ENCODE data around the gene AK9. TPM values are rescaled to one million over a fixed set of nuclear protein-coding genes. Genes with fewer than 3 reads are reported as not detected.

The AK9 gene
- total and polyA plus RNA-seq, 10 of the 15 experiments (the other 5 are each of a cell fraction or from before 2014, with no cell fraction given) = 2.1 to 7.4 (median 4.2) TPM

DNA sequence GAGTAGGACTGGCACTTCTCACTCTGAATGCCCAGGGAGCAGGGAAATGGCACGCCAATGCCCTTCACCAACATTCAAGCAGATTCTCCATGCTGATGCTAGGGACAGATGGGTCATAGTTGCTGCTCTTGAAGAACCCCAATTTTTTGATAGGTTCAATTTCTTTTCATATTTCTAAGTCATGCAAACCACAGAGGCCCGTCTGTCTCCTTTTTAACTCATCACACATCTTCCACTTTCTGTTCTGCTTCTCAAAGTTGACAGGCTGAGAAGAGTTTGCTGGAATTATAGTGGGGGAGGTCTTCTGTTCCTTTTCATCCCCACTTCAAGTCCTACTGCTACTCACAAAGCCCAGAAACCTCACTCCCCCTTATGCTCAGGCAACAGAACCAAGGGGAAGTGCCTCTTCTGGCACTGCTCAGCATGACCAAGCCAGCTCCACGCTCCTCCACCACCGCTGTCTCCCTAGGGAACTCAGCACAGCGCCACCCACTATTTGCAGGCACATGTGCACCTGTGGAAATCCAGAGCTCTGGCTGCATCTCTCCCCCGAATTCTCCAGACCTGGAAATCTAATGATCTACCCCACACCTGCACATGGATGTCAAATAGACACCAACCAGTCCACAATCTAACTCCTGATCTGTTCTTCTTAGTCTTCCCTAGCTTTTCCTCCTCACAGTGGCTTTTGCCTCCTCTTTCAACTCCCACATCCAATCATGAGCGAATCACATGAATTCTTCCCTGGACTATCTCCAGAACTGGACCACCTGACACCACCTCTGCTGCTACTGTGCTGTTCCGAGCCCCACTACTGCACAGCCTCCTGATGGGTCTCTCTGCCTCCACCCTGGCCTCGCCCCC is 218.6 kb downstream of the AK9 start:
- no TSS peak for BruUV-seq (replicated peaks)
- Histone ChIP-seq H3K4me1 (ENCODE audit: control insufficient read depth, insufficient read depth, low read length) (peaks cover 28% of the 10 kb centered on the region), H3K4me2 (ENCODE audit: control insufficient read depth, insufficient read depth) (peak overlapping the region; percentile 83), H3K9ac (ENCODE audit: control insufficient read depth, insufficient read depth, low read length) (no peak overlapping the region), H3K27me3 (replicated peaks in 1 of 2; ENCODE audit: control insufficient read depth in 2 of 2, insufficient read depth in 2 of 2, low read length in 1 of 2) (no peaks in the 10 kb centered on the region), H3K27ac (ENCODE audit: control insufficient read depth, insufficient read depth) (peak overlapping the region; percentile 62), H3K4me3 (peak overlapping the region; percentile 39; the same call in 1 of the 2 replicates), H4K20me1 (ENCODE audit: control insufficient read depth, insufficient read depth) (no peaks in the 10 kb centered on the region; the same call in 1 of the 2 replicates), H3K79me2 (ENCODE audit: control insufficient read depth, insufficient read depth, low read length) (peaks cover 43% of the 10 kb centered on the region), H2AFZ (ENCODE audit: control insufficient read depth, low read depth, low read length) (no peak overlapping the region), H3K9me3 (replicated peaks; ENCODE audit: control insufficient read depth, insufficient read depth, low read length) (no peaks in the 10 kb centered on the region), H3K36me3 (ENCODE audit: control insufficient read depth in 2 of 2, insufficient read depth in 2 of 2, low read length in 1 of 2) (peaks cover 12 to 24% of the 10 kb centered on the region in 2 experiments)
- SMC1A ChIA-PET (ENCODE audit: uncharacterized antibody, unreplicated experiment) = interaction anchor here (0.8 to 3.0 kb wide), 4 partner anchors 8 to 13 kb away, joined by 3 to 16 read pairs (median 8); partner anchors contain the start of gene ZBTB24
- RAD21 ChIA-PET (ENCODE audit: unreplicated experiment) = interaction anchor here (1.6 to 2.5 kb wide), 3 partner anchors 12 to 19 kb away, joined by 4 to 12 read pairs (median 6); no protein-coding TSS in a partner anchor
- POLR2A ChIA-PET = interaction anchor here (1.4 kb wide), 1 partner anchor 20 kb away, joined by 3 read pairs; no protein-coding TSS in a partner anchor
- WGBS (ENCODE audit: insufficient coverage, insufficient replicate concordance, low lambda C conversion rate, missing lambda C conversion rate) = 45% methylated on average over 9 of the region's 9 CpGs
- in situ Hi-C loops (cut with MboI) (no loop called here), intact Hi-C loops (cut with micrococcal nuclease; ENCODE audit: unreplicated experiment) (loop anchor here (2.0 to 10.0 kb wide), 2 partner anchors 14 to 712 kb away; partner anchors contain the start of gene CDC40)
- peak; percentile 81 for ATAC-seq
- no peak for FAIRE-seq
- CTCF ChIA-PET = interaction anchor here (1.0 to 3.0 kb wide), 6 partner anchors 9 to 18 kb away, joined by 3 to 13 read pairs (median 7); partner anchors contain the start of gene ZBTB24
- no peak for DNase-seq (ENCODE audit: low read depth, low spot score)
- no peak for TF ChIP-seq LARP7 (IDR thresholded peaks at IDR 0.05)
- no peak for TF ChIP-seq TARDBP (IDR thresholded peaks at IDR 0.05; ENCODE audit: borderline replicate concordance)
- TF ChIP-seq BCL11A (IDR thresholded peaks at IDR 0.05; ENCODE audit: low read depth, low read length) = no peak
- TF ChIP-seq, protein P1, sequence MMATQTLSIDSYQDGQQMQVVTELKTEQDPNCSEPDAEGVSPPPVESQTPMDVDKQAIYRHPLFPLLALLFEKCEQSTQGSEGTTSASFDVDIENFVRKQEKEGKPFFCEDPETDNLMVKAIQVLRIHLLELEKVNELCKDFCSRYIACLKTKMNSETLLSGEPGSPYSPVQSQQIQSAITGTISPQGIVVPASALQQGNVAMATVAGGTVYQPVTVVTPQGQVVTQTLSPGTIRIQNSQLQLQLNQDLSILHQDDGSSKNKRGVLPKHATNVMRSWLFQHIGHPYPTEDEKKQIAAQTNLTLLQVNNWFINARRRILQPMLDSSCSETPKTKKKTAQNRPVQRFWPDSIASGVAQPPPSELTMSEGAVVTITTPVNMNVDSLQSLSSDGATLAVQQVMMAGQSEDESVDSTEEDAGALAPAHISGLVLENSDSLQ (IDR thresholded peaks at IDR 0.05) = peak; percentile 18; the same call in 1 of the 2 replicates
- no peak for TF ChIP-seq SUPT20H (IDR thresholded peaks at IDR 0.05; ENCODE audit: borderline replicate concordance, control insufficient read depth, low read depth, low read length)
- peak; percentile 53; the same call in 1 of the 2 replicates for TF ChIP-seq RUNX3 (IDR thresholded peaks at IDR 0.05; ENCODE audit: low read length)
- 0 out of 2 replicates have a peak, but pooled peaks have one; percentile 20 for TF ChIP-seq NBN (IDR thresholded peaks at IDR 0.05)
- TF ChIP-seq ZNF24 (IDR thresholded peaks at IDR 0.05) = no peak
- TF ChIP-seq, protein P2, sequence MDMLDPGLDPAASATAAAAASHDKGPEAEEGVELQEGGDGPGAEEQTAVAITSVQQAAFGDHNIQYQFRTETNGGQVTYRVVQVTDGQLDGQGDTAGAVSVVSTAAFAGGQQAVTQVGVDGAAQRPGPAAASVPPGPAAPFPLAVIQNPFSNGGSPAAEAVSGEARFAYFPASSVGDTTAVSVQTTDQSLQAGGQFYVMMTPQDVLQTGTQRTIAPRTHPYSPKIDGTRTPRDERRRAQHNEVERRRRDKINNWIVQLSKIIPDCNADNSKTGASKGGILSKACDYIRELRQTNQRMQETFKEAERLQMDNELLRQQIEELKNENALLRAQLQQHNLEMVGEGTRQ (IDR thresholded peaks at IDR 0.05; ENCODE audit: borderline replicate concordance, low read depth, low read length) = no peak
- peak; percentile 65; the same call in 1 of the 2 replicates for TF ChIP-seq SPI1 (IDR thresholded peaks at IDR 0.05; ENCODE audit: borderline replicate concordance, insufficient read depth, low read depth, low read length)
- TF ChIP-seq, protein P3, sequence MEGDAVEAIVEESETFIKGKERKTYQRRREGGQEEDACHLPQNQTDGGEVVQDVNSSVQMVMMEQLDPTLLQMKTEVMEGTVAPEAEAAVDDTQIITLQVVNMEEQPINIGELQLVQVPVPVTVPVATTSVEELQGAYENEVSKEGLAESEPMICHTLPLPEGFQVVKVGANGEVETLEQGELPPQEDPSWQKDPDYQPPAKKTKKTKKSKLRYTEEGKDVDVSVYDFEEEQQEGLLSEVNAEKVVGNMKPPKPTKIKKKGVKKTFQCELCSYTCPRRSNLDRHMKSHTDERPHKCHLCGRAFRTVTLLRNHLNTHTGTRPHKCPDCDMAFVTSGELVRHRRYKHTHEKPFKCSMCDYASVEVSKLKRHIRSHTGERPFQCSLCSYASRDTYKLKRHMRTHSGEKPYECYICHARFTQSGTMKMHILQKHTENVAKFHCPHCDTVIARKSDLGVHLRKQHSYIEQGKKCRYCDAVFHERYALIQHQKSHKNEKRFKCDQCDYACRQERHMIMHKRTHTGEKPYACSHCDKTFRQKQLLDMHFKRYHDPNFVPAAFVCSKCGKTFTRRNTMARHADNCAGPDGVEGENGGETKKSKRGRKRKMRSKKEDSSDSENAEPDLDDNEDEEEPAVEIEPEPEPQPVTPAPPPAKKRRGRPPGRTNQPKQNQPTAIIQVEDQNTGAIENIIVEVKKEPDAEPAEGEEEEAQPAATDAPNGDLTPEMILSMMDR (IDR thresholded peaks at IDR 0.05 in 2 of 3, conservative IDR thresholded peaks at IDR 0.05 in 1 of 3; ENCODE audit: control insufficient read depth in 2 of 3, extremely low read depth in 1 of 3, insufficient read depth in 1 of 3, low read depth in 3 of 3, low read length in 3 of 3) = peak; percentile 17 to 25 (median 19); a peak in 4 of 6 replicates
- TF ChIP-seq STAT1 (conservative IDR thresholded peaks at IDR 0.05) = no peak
- no peak for TF ChIP-seq POLR2A (IDR thresholded peaks at IDR 0.05; ENCODE audit: low read depth, low read length)
- TF ChIP-seq, protein P4, sequence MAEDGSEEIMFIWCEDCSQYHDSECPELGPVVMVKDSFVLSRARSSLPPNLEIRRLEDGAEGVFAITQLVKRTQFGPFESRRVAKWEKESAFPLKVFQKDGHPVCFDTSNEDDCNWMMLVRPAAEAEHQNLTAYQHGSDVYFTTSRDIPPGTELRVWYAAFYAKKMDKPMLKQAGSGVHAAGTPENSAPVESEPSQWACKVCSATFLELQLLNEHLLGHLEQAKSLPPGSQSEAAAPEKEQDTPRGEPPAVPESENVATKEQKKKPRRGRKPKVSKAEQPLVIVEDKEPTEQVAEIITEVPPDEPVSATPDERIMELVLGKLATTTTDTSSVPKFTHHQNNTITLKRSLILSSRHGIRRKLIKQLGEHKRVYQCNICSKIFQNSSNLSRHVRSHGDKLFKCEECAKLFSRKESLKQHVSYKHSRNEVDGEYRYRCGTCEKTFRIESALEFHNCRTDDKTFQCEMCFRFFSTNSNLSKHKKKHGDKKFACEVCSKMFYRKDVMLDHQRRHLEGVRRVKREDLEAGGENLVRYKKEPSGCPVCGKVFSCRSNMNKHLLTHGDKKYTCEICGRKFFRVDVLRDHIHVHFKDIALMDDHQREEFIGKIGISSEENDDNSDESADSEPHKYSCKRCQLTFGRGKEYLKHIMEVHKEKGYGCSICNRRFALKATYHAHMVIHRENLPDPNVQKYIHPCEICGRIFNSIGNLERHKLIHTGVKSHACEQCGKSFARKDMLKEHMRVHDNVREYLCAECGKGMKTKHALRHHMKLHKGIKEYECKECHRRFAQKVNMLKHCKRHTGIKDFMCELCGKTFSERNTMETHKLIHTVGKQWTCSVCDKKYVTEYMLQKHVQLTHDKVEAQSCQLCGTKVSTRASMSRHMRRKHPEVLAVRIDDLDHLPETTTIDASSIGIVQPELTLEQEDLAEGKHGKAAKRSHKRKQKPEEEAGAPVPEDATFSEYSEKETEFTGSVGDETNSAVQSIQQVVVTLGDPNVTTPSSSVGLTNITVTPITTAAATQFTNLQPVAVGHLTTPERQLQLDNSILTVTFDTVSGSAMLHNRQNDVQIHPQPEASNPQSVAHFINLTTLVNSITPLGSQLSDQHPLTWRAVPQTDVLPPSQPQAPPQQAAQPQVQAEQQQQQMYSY (CRISPR knock-in tag; IDR thresholded peaks at IDR 0.05) = no peak

All from GM12878 (cell line).